Peyer's patch (tissue), 4 donors: ENCODE measurements around the gene MICALL1. TPM values are rescaled to one million over a fixed set of nuclear protein-coding genes. Genes with fewer than 3 reads are reported as not detected.

Experiments used
- DNase-seq, 3 donors: peaks; one replicate each; pipeline ENCODE4 v3.0.0-alpha.2; 2017 to 2019
- H3K27ac ChIP-seq, 4 donors: fragments of 200-600 bp; sonication (generic); one replicate each; pipeline ENCODE4 v1.5.1; 2016 to 2019
- H3K27me3 ChIP-seq, 2 donors: fragments of 200-600 bp; sonication (generic); one replicate each; pipeline ENCODE4 v1.5.1; 2019
- H3K36me3 ChIP-seq, 3 donors: fragments of 200-600 bp; sonication (generic); one replicate each; pipeline ENCODE4 v1.5.1; 2016 to 2019
- H3K4me1 ChIP-seq, 4 donors: fragments of 200-600 bp; sonication (generic); one replicate each; pipeline ENCODE4 v1.5.1; 2016 to 2019
- H3K4me3 ChIP-seq, 4 donors: fragments of 200-600 bp; sonication (generic); 1 replicate in 3 of 4; 2 replicates in 1 of 4; pipeline ENCODE4 v1.5.1; 2016 to 2019; ENCODE audit warnings: mild to moderate bottlenecking in 1 of 4
- H3K9me3 ChIP-seq, 4 donors: fragments of 200-600 bp; sonication (generic); one replicate each; pipeline ENCODE4 v1.5.1; 2016 to 2019; ENCODE audit warnings: mild to moderate bottlenecking in 1 of 4
- CTCF ChIP-seq, 6 experiments: fragments of 450-650 bp in 4 of 6; fragments of 200-600 bp in 2 of 6; sonication (generic) in 1 of 6; IDR thresholded peaks; one replicate each; pipeline ENCODE4 v1.5.1; 2017 to 2019; ENCODE audit warnings: antibody characterized with exemption in 6 of 6, mild to moderate bottlenecking in 3 of 6, moderate library complexity in 1 of 6
- POLR2A ChIP-seq, 2 donors: fragments of 450-650 bp; IDR thresholded peaks; one replicate each; pipeline ENCODE4 v1.5.1; 2017; ENCODE audit warnings: antibody characterized with exemption in 2 of 2, mild to moderate bottlenecking in 2 of 2, moderate library complexity in 2 of 2
- total RNA-seq, 4 donors: library from RNA; depleted of rRNA; stranded (reverse); fragments of >200 nt; gene quantifications; one replicate each; pipeline ENCODE4 v1.1.0, GENCODE V29; 2016

MICALL1 gene
- 10 to 100 TPM; 24.5 to 49.0 (median 31.8) TPM for total RNA-seq

- Histone ChIP-seq H3K9me3 (no peaks in the 10 kb centered on the region), H3K4me3 (peak within 1 kb of the TSS; percentile 76 to 97 (median 90)), H3K4me1 (peaks cover 0 to 9% (median 6%) of the 10 kb centered on the region in 4 donors), H3K27me3 (no peaks in the 10 kb centered on the region), H3K27ac (peak within 1 kb of the TSS; percentile 85 to 92 (median 88)), H3K36me3 (no peaks in the 10 kb centered on the region)
- DNase-seq, result peak; percentile 76 to 88 (median 87)
- TF ChIP-seq CTCF (IDR thresholded peaks at IDR 0.05) (peak in 5 of 6 experiments; percentile 4 to 71 (median 52)), POLR2A (IDR thresholded peaks at IDR 0.05) (peak in 1 of 2 donors; percentile 71)
Measured at GRCh38 chr22:37905534-37906363, at the start of gene MICALL1. Gene MICALL1, plus strand, starts transcription at chr22:37906297. Its CDS starts 126 bp downstream, at chr22:37906423.

GRCh38 chr22:37860796-37861421 lies 45.2 kb upstream of the MICALL1 start:
- no peak for DNase-seq
- no peak for TF ChIP-seq POLR2A (IDR thresholded peaks at IDR 0.05)
- no peak for TF ChIP-seq CTCF (IDR thresholded peaks at IDR 0.05)
- Histone ChIP-seq H3K4me3 (no peak overlapping the region), H3K36me3 (peaks cover 0 to 99% (median 0%) of the 10 kb centered on the region in 3 donors), H3K9me3 (no peaks in the 10 kb centered on the region), H3K27me3 (no peaks in the 10 kb centered on the region), H3K4me1 (peaks cover 0 to 6% (median 0%) of the 10 kb centered on the region in 4 donors), H3K27ac (no peak overlapping the region)

- Histone ChIP-seq H3K9me3 (no peaks in the 10 kb centered on the region), H3K36me3 (peaks cover 0 to 96% (median 0%) of the 10 kb centered on the region in 3 donors), H3K27ac (no peak overlapping the region)
Measured at GRCh38 chr22:37862570-37863325, 43.3 kb upstream of the MICALL1 start.

GRCh38 chr22:37865510-37865909 lies 40.6 kb upstream of the MICALL1 start:
- TF ChIP-seq POLR2A (IDR thresholded peaks at IDR 0.05) (no peak), CTCF (IDR thresholded peaks at IDR 0.05) (no peak)
- H3K4me3 ChIP-seq, result no peak overlapping the region

More at GRCh38 chr22:37862570-37863325, 43.3 kb upstream of the MICALL1 start:
- H3K4me3 ChIP-seq, result no peak overlapping the region
- no peaks in the 10 kb centered on the region for H3K27me3 ChIP-seq
- H3K4me1 ChIP-seq, result peaks cover 0 to 6% (median 0%) of the 10 kb centered on the region in 4 donors
- TF ChIP-seq CTCF (IDR thresholded peaks at IDR 0.05) (no peak), POLR2A (IDR thresholded peaks at IDR 0.05) (no peak)
- DNase-seq, result no peak

GRCh38 chr22:37870273-37870672 lies 35.8 kb upstream of the MICALL1 start:
- Histone ChIP-seq H3K4me1 (no peaks in the 10 kb centered on the region), H3K36me3 (peaks cover 0 to 89% (median 0%) of the 10 kb centered on the region in 3 donors), H3K4me3 (no peak overlapping the region), H3K9me3 (no peaks in the 10 kb centered on the region), H3K27ac (no peak overlapping the region), H3K27me3 (no peaks in the 10 kb centered on the region)
- no peak for DNase-seq
- no peak for TF ChIP-seq POLR2A (IDR thresholded peaks at IDR 0.05)

More at GRCh38 chr22:37865510-37865909, 40.6 kb upstream of the MICALL1 start:
- H3K36me3 ChIP-seq, result peaks cover 0 to 88% (median 0%) of the 10 kb centered on the region in 3 donors
- H3K27ac ChIP-seq, result no peak overlapping the region
- peaks cover 0 to 6% (median 0%) of the 10 kb centered on the region in 4 donors for H3K4me1 ChIP-seq
- DNase-seq, result no peak
- H3K9me3 ChIP-seq, result no peaks in the 10 kb centered on the region
- no peaks in the 10 kb centered on the region for H3K27me3 ChIP-seq
